HCT116 (cell line): ENCODE results near the gene SACM1L. TPM values are rescaled to one million over a fixed set of nuclear protein-coding genes. Genes with fewer than 3 reads are reported as not detected.

ENCODE experiments used
- ATAC-seq: fragments of 200-7000 bp; cut with Tn5 transposase; 2 replicates; pipeline ENCODE4 v1.9.1; 2020; ENCODE audit warnings: mild to moderate bottlenecking, moderate library complexity
- BruUV-seq: library from RNA; stranded (reverse); fragments of 400-500 nt; replicated peaks from 2 replicates; lab custom pipeline; 2021; lab: Mats Ljungman, UMichigan
- CTCF ChIA-PET: fragments of 300-600 bp; sonication (Branson Sonifier 250); formaldehyde crosslinking; loops from one replicate; lab custom pipeline; 2021; ENCODE audit warnings: antibody characterized with exemption; lab: Charles Lee
- POLR2A ChIA-PET: fragments of 300-600, 350-600 bp; sonication (Branson Sonifier 250); formaldehyde crosslinking; loops from one replicate; lab custom pipeline; 2021; ENCODE audit warnings: antibody characterized with exemption; lab: Charles Lee
- RAD21 ChIA-PET, 2 experiments: fragments of 300-600 bp; sonication (Branson Sonifier 250); formaldehyde crosslinking; loops; one replicate each; lab custom pipeline; 2023; ENCODE audit warnings: low total read pairs in 2 of 2; ENCODE audit not compliant: uncharacterized antibody in 2 of 2, unreplicated experiment in 2 of 2, low non-redundant PET in 1 of 2; lab: Charles Lee
- DNase-seq: peaks from one replicate; pipeline ENCODE4 v3.0.0-alpha.2; 2010; ENCODE audit warnings: low read depth, low spot score
- H2AFZ ChIP-seq: fragments of 200-600 bp; shearing (Covaris generic), sonication (generic); 2 replicates; pipeline ENCODE4 v1.6.1; 2017; ENCODE audit warnings: low read depth, mixed run types, mixed read lengths, antibody characterized with exemption, low read length; ENCODE audit not compliant: poor library complexity, severe bottlenecking
- H3K27ac ChIP-seq: 2 replicates; pipeline ENCODE4 v1.5.1; 2012; ENCODE audit warnings: low read depth, low read length
- H3K27me3 ChIP-seq: fragments of 200-600 bp; sonication (generic); 2 replicates; pipeline ENCODE4 v1.6.1; 2016; ENCODE audit warnings: mixed run types, low read length, mixed read lengths; ENCODE audit not compliant: insufficient read depth
- H3K36me3 ChIP-seq, 2 experiments: fragments of 200-500 bp in 1 of 2; fragments of 200-600 bp in 1 of 2; sonication (Bioruptor generic) in 1 of 2; sonication (generic) in 1 of 2; 2 replicates each; pipeline versions ENCODE4 v1.5.1 to v1.6.1; 2014 to 2016; ENCODE audit warnings: low read length in 2 of 2, inconsistent platforms in 1 of 2, mixed read lengths in 1 of 2, mixed run types in 1 of 2; ENCODE audit not compliant: insufficient read depth in 2 of 2, control insufficient read depth in 1 of 2
- H3K4me1 ChIP-seq, 2 experiments: fragments of 200-600 bp in 1 of 2; sonication (generic) in 1 of 2; 2 replicates each; pipeline versions ENCODE4 v1.5.1 to v1.6.1; 2012 to 2017; ENCODE audit warnings: low read length in 2 of 2, inconsistent platforms in 1 of 2, mild to moderate bottlenecking in 1 of 2, mixed read lengths in 1 of 2, mixed run types in 1 of 2, moderate library complexity in 1 of 2; ENCODE audit not compliant: insufficient read depth in 2 of 2, control insufficient read depth in 1 of 2
- H3K4me2 ChIP-seq: fragments of 200-600 bp; sonication (generic); 2 replicates; pipeline ENCODE4 v1.6.1; 2017; ENCODE audit warnings: mixed run types, low read length, mixed read lengths
- H3K4me3 ChIP-seq, 2 experiments: fragments of 200-600 bp in 1 of 2; sonication (generic) in 1 of 2; replicated peaks in 1 of 2; 2 replicates each; pipeline ENCODE4 v1.5.1; 2011 to 2016; ENCODE audit warnings: low read length in 2 of 2, control low read depth in 1 of 2, low read depth in 1 of 2, mild to moderate bottlenecking in 1 of 2, mixed read lengths in 1 of 2, mixed run types in 1 of 2
- H3K79me2 ChIP-seq: fragments of 200-600 bp; sonication (generic); 2 replicates; pipeline ENCODE4 v1.6.1; 2017; ENCODE audit warnings: mild to moderate bottlenecking, mixed run types, low read length, moderate library complexity, mixed read lengths; ENCODE audit not compliant: insufficient read depth
- H3K9ac ChIP-seq: fragments of 200-600 bp; sonication (generic); 2 replicates; pipeline ENCODE4 v1.6.1; 2016; ENCODE audit warnings: low read length, mixed read lengths
- H3K9me2 ChIP-seq: fragments of 200-600 bp; sonication (generic), shearing (Covaris generic); 2 replicates; pipeline ENCODE4 v1.6.1; 2017; ENCODE audit warnings: mixed run types, mild to moderate bottlenecking, moderate library complexity; ENCODE audit not compliant: insufficient read depth
- H3K9me3 ChIP-seq, 2 experiments: fragments of 200-500 bp in 1 of 2; fragments of 200-600 bp in 1 of 2; sonication (Bioruptor generic) in 1 of 2; sonication (generic) in 1 of 2; 2 replicates each; pipeline ENCODE4 v1.6.1; 2014 to 2017; ENCODE audit warnings: low read length in 2 of 2, mixed read lengths in 2 of 2, inconsistent platforms in 1 of 2, low read depth in 1 of 2, mild to moderate bottlenecking in 1 of 2, mixed run types in 1 of 2, moderate library complexity in 1 of 2; ENCODE audit not compliant: control insufficient read depth in 1 of 2, insufficient read depth in 1 of 2
- H4K20me1 ChIP-seq: fragments of 200-600 bp; sonication (generic), shearing (Covaris generic); 2 replicates; pipeline ENCODE4 v1.6.1; 2017; ENCODE audit warnings: mixed run types, mild to moderate bottlenecking, moderate library complexity; ENCODE audit not compliant: insufficient read depth
- ELF1 ChIP-seq: IDR thresholded peaks from 2 replicates; pipeline ENCODE4 v1.6.1; 2012; ENCODE audit warnings: low read depth, borderline replicate concordance
- EZH2 ChIP-seq: fragments of 200-600 bp; sonication (generic); IDR thresholded peaks from 2 replicates; pipeline ENCODE4 v1.6.1; 2017; ENCODE audit warnings: antibody characterized with exemption, mixed run types
- EZH2phosphoT487 ChIP-seq: fragments of 200-600 bp; IDR thresholded peaks from 2 replicates; pipeline ENCODE4 v1.6.1; 2018; ENCODE audit warnings: antibody characterized with exemption, borderline replicate concordance
- FOSL1 ChIP-seq: IDR thresholded peaks from 2 replicates; pipeline ENCODE4 v1.6.1; 2012; ENCODE audit warnings: low read depth
- JUND ChIP-seq: IDR thresholded peaks from 2 replicates; pipeline ENCODE4 v1.6.1; 2012
- POLR2A ChIP-seq: IDR thresholded peaks from 2 replicates; pipeline ENCODE4 v1.7.0; 2011; ENCODE audit warnings: borderline replicate concordance; ENCODE audit not compliant: insufficient read depth, insufficient read length; ENCODE audit errors: extremely low read depth
- POLR2AphosphoS5 ChIP-seq: IDR thresholded peaks from 2 replicates; pipeline ENCODE4 v1.6.1; 2011; ENCODE audit warnings: mild to moderate bottlenecking, low read depth, low read length, moderate library complexity
- RAD21 ChIP-seq: IDR thresholded peaks from 2 replicates; pipeline ENCODE4 v1.6.1; 2012; ENCODE audit warnings: low read depth, mild to moderate bottlenecking
- SP1 ChIP-seq: IDR thresholded peaks from 2 replicates; pipeline ENCODE4 v1.6.1; 2012; ENCODE audit warnings: low read depth
- TCF7L2 ChIP-seq: IDR thresholded peaks from 2 replicates; pipeline ENCODE4 v1.7.0; 2011; ENCODE audit warnings: borderline replicate concordance, inconsistent platforms; ENCODE audit not compliant: insufficient read depth, insufficient read length; ENCODE audit errors: extremely low read depth
- YY1 ChIP-seq: IDR thresholded peaks from 2 replicates; pipeline ENCODE4 v1.6.1; 2011; ENCODE audit warnings: low read length, low read depth, moderate library complexity, mild to moderate bottlenecking; ENCODE audit not compliant: insufficient replicate concordance; ENCODE audit errors: extremely low read depth
- ZFX ChIP-seq: fragments of 450-650 bp; IDR thresholded peaks from 2 replicates; pipeline ENCODE4 v1.6.1; 2017
- intact Hi-C: fragments of 100-400 bp; cut with micrococcal nuclease; formaldehyde crosslinking; loops from 2 replicates; pipeline ENCODE4 v1.10.0; 2022
- total RNA-seq: library from RNA; stranded (reverse); gene quantifications from one replicate; pipeline ENCODE4 v1.2.1, GENCODE V29; 2021; ENCODE audit not compliant: unreplicated experiment
- TF ChIP-seq, protein P1 (sequence below): IDR thresholded peaks from 2 replicates; pipeline ENCODE4 v1.6.1; 2012; ENCODE audit warnings: low read depth

The SACM1L gene
- total RNA-seq, 1 experiment from 2014 or later = 27.3 TPM

GRCh38 chr3:45655906-45656305, 33.3 kb upstream of the SACM1L start:
- CTCF ChIA-PET = interaction anchor here (1.0 to 2.6 kb wide), 11 partner anchors 9 to 619 kb away, joined by 3 to 20 read pairs (median 6); partner anchors contain the start of gene TMEM158
- H3K79me2 ChIP-seq = peaks cover 64% of the 10 kb centered on the region
- no TSS peak for BruUV-seq
- H3K27ac ChIP-seq = no peak overlapping the region
- peaks cover 0 to 15% of the 10 kb centered on the region in 2 experiments; a peak in 1 of 4 replicates for H3K4me1 ChIP-seq
- H3K36me3 ChIP-seq = no peaks in the 10 kb centered on the region
- H4K20me1 ChIP-seq = peaks cover 4% of the 10 kb centered on the region; the same call in 1 of the 2 replicates
- no peak overlapping the region for H3K4me3 ChIP-seq
- no peak overlapping the region for H2AFZ ChIP-seq
- H3K9ac ChIP-seq = no peak overlapping the region
- H3K4me2 ChIP-seq = no peak overlapping the region
- ATAC-seq = no peak
- POLR2A ChIA-PET = interaction anchor here (0.7 kb wide), 1 partner anchor 232 kb away, joined by 3 read pairs; no protein-coding TSS in a partner anchor
- RAD21 ChIA-PET = interaction anchor here in 1 of 2 experiments (1.1 kb wide), 1 partner anchor 145 kb away, joined by 3 read pairs; no protein-coding TSS in a partner anchor
- H3K9me2 ChIP-seq = no peaks in the 10 kb centered on the region
- intact Hi-C loops = loop anchor here (1.0 to 2.0 kb wide), 4 partner anchors 63 to 619 kb away; no protein-coding TSS in a partner anchor
- no peak for TF ChIP-seq ELF1
- no peak for TF ChIP-seq RAD21
- no peak for TF ChIP-seq ZFX
- no peak for TF ChIP-seq POLR2AphosphoS5
- TF ChIP-seq EZH2 = no peak
- TF ChIP-seq SP1 = no peak
- no peak for TF ChIP-seq FOSL1
- no peak for TF ChIP-seq POLR2A
- TF ChIP-seq, protein P1, sequence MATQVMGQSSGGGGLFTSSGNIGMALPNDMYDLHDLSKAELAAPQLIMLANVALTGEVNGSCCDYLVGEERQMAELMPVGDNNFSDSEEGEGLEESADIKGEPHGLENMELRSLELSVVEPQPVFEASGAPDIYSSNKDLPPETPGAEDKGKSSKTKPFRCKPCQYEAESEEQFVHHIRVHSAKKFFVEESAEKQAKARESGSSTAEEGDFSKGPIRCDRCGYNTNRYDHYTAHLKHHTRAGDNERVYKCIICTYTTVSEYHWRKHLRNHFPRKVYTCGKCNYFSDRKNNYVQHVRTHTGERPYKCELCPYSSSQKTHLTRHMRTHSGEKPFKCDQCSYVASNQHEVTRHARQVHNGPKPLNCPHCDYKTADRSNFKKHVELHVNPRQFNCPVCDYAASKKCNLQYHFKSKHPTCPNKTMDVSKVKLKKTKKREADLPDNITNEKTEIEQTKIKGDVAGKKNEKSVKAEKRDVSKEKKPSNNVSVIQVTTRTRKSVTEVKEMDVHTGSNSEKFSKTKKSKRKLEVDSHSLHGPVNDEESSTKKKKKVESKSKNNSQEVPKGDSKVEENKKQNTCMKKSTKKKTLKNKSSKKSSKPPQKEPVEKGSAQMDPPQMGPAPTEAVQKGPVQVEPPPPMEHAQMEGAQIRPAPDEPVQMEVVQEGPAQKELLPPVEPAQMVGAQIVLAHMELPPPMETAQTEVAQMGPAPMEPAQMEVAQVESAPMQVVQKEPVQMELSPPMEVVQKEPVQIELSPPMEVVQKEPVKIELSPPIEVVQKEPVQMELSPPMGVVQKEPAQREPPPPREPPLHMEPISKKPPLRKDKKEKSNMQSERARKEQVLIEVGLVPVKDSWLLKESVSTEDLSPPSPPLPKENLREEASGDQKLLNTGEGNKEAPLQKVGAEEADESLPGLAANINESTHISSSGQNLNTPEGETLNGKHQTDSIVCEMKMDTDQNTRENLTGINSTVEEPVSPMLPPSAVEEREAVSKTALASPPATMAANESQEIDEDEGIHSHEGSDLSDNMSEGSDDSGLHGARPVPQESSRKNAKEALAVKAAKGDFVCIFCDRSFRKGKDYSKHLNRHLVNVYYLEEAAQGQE = no peak
- TF ChIP-seq JUND = no peak
- TF ChIP-seq TCF7L2 = no peak
- TF ChIP-seq YY1 = no peak
- TF ChIP-seq EZH2phosphoT487 = no peak
- no peak for DNase-seq
- no peaks in the 10 kb centered on the region for H3K9me3 ChIP-seq
- H3K27me3 ChIP-seq = no peaks in the 10 kb centered on the region
